ENCODE results near the gene FRMD5.
A peak's percentile ranks its signal among the peaks of the same experiment; 100 is the strongest.
"Not testable (repeated sequence)": the region's sequence is repeated elsewhere in the genome, so short reads cannot be mapped to it uniquely, and the experiment has no call there.

The FRMD5 gene

DNA sequence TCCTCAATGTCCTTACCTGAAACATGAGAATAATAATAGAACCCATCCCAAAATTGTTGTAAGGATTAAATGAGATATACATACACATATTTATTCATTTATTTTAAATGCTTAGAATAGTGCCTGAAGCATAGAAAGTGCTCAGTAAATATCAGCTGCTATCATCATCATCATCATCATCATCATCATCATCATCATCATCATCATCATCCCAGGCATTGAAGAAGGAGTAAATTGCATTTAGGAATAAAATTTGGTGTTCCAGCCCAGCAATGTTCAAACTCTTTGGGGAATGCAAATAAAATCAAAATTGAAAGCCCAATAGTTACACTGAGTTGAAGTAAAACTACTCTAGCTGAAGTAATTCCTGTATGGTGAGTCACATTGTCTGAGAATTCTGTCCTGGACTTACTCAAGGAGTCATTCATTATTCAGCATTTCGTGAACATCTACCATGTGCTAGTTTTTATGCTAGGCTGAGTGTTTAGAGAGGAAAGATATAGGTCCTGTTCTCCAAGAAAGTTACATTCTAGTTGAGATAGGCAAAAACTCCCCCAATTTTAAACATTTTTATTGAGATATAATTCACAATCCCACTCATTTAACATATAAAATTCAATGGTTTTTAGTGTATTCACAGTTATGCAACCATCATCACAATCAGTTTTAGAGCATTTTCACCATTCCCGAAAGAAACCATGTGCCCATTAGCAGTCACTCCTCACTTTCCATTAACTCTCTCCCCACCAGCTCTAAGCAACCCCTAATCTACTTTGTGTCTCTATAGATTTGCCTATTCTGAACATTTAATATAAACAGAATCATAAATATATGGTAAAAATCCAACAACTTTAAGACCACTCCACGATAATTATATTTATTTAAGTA is 107.2 kb downstream of the FRMD5 start:
- no peak for DNase-seq

DNA sequence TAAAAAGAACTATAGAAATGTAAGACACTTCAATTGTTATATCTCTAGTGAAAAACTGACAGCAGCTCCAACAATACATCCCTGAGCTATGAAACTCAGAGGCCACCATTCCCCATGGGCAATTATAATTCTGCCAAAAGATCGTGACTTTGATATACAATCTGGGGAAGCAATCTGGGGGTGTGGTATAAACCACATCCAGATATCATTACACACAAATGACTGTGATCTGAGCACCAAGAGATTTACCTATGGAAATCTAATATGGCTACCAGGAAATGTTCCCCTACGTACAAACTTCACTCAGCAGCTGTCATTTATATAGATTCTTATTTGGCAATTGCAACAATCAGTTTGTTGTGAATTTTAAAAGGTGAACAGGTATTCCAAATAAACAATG is 110.3 kb downstream of the FRMD5 start:
- DNase-seq: no peak

DNA sequence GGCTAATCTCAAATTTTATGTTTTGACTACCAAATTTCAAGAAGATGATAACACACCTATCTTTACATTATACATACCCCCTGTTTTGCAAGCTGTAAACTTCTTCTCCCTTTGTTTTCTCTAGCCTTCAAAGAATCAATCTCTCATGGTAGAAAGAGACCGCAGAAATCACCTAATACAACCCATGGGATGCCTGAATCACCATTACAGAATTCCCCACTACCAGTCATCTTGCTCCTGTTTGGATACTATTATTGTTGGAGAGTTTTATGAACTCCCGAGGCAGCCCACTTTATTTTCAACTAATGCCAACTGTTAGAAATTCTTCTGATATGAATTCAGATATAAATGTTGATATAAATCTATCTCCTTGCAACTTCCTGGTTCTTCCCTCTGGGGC is 110.9 kb downstream of the FRMD5 start:
- DNase-seq: no peak

DNA sequence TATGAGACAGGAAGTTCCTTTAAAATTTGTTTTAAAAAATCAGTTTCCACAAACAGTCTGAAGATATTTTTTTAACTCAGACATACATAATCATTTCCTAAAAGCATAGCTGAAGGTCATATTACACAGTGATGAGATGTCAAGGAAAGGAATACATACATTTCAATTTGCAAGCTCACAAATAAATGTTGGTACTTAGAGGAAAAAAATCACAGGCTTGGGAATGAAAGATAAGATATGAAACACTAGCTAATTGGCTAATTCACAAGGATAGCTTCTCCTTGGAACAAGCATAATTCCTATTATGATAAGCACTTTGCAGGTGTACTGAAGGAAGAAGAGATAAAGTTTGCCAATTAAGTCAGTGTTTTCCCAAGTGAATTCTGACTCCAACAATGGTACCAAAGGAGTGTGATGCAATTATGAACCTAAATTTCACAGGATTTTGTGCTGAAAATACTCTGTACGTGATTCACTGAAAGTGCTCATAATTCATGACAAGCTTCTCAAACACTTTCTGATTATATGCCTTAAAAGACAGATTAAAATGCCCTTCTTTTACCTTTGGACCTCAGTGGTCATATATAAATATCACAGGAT is 112.4 kb downstream of the FRMD5 start:
- DNase-seq: no peak

DNA sequence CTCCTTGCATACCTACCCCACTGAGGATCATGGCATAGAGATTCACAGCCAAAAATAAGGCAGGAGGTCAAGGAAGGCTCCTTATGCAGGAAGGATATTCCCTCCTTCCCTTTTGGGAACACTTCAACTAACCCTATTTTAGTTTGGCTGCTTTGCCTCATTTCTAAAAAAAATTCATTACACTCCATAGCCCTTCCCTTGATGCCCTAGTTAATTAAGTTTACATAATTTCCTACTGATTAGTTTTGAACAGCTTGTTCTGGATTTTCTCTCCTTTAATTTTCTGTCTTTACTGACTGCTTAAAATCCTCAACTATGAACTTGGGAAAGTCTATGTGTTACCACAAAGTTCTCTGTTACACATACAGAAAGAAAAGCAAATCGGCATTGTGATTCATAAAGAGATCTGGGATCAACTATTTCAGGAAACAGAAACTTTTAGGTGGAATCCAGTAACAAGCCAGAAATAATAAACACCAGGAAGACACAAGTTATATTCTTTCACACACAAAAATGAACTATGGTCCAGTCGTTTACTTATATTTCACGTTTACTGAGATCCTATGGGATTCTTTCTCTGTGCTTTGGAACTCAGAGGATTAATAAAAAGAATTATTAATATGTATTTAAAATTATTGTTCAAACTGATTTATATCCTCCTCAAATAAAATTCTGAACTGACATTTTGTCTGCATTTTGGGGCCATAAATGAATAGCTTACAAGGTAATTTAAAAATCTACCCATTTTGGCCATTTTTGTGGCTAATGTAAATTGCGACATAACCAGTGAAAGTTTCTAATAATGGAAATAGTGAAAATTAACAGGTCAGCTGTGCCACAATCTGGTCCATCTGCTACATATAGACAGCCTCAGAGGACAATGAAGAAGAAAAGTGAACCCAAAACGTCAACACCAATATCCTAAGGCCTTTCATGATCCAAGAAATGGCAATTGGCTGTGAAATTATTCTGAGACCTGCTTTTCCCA is 113.8 kb downstream of the FRMD5 start:
- DNase-seq: no peak

DNA sequence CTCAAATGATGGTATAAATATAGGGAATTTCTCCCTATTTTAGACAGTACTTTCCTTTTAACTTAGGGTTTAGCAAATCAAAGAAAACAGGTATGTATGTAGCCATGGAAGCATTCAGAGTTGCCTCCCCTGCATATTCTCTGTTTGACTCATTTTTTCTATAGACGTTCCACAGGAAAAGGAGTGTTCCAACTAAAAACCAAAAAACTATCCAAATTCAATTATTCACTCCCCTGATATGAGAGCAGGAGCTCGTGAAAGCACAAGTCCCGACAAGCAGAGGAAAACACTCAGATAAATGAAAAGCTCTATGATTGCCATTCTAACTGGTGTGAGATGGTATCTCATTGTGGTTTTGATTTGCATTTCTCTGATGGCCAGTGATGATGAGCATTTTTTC is 119.5 kb downstream of the FRMD5 start:
- DNase-seq: no peak

DNA sequence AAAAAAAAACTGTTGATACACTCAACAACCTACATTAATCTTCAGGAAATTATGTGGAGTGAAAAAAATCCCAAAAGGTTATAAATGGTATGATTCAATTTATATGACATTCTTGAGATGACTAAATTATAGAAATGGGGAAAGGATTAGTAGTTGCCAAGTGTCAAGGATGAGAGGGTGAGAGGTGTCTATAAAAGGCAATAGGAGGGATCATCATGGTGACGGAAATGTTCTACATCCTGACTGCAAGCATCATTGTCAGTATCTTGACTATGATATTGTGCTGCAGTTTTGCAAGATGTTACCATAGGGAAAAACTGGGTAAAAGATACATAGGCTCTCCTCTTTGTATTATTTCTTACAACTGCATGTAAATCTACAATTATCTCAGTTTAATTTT is 125.6 kb downstream of the FRMD5 start:
- no peak for DNase-seq

DNA sequence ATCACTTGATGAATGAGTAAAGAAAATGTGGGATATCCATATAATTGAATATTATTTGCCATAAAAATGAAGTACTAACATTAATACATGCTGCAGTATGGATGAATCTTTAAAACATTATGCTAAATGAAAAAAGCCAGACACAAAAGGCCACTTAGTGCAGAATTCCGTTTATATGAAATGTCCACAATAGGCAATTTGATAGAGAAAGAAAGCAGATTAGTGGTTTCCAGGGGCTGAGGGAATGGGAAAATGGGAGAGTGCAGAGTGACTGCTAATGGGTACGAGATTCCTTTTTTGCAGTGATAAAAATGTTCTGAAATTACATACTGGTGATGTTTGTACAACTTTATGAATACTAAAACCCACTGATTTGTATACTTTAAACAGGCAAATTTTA is 126.7 kb downstream of the FRMD5 start:
- no peak for DNase-seq

DNA sequence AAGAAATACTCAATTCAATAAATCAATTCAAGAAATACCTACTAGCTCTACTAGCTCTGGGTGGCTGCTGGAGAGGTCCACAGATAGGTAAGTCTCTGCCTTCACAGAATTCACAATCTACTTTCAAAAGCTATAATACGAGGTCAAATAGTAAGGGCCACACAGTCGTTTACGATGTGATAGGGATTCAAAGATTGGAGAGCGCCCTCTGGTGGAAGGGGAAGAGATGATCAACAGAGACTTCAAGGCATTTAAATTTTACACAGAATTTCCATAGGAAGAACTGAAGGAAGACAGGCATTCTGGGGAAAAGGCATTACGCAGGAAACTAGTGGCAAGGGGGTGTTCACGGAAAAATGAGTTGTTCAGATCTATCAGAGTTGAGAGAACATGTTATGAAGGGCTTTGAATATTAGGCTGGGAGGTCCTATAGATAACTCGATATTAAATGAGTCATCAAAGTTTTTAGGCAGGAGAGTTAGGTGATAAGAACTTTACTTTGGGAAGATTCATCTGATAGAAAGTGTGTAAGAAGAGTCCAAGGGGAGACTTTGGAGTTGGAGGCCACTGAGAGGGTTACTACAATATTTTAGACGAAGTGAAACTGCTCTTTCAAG is 128.8 kb downstream of the FRMD5 start:
- DNase-seq: peak; percentile 66 to 75

DNA sequence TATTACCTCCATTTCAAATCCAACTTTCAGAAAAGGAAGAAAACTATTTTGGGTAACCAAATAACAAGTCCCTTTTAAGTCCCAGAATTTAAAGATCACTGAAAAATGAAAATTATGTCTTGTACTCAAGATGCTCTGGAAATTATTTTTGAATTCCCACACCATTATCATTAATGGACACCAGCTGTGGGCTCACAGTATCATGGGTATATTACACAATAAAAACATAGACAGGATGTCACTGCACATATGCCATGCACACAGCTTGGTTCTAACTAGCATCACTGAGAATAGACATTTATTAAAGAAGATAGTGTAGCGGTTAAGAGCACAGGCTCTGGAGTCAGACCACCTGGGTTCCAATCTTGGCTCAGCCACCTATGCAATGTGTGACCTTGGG is 130.4 kb downstream of the FRMD5 start:
- no peak for DNase-seq

DNA sequence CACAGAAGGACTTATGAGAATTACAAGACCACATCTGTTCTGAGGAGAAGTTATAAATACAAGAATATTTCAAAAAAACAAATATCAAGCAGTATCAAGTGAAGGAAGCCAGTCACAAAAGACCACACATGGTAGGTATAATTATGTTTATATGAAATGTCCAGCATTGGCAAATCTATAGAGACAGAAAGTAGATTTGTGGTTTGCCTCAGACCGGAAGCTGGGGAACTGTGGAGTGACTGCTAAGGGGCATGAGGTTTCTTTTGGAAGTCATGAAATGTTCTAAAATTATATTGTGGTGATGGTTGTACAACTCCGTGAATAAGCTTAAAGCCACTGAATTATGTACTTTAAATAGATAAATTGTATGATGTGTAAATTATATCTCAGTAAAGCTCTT is 136.9 kb downstream of the FRMD5 start:
- no peak for DNase-seq

DNA sequence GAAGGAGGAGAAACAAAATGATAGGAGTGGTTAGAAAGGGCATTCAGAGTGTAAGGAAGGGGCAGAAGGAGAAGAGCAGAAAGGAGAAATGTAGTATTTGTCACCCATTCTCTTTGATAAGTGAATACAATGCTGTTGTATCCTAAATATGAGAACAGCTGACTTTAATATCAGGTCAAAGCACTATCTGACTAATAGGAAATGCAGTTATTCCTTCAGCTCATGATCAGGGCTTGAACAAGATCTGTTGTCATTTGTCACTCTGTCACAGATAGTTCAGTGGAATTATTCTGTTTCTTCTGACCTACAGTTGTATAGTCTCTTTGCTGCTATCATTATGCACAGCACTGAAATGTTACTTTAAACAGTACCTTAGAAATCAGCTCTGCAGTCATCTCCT is 149.4 kb downstream of the FRMD5 start:
- DNase-seq: no peak

DNA sequence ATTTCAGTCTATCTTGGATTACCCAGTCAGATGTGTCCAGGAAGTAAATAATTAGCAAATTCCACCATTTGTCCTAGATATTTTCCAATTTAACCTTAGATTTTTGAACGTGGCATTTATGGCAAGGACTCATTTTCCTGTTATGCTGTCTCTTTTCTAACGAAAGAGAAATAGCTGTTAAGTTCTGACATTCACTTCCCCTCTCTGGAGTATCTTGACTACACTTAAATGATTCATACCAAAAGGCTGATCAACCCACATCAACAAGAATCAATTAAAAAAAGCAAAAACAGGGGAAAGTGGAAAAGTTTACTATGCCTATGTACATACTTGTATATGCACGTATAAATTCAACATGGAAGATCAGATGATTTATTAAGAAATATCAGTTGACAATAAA is 149.9 kb downstream of the FRMD5 start:
- no peak for DNase-seq

DNA sequence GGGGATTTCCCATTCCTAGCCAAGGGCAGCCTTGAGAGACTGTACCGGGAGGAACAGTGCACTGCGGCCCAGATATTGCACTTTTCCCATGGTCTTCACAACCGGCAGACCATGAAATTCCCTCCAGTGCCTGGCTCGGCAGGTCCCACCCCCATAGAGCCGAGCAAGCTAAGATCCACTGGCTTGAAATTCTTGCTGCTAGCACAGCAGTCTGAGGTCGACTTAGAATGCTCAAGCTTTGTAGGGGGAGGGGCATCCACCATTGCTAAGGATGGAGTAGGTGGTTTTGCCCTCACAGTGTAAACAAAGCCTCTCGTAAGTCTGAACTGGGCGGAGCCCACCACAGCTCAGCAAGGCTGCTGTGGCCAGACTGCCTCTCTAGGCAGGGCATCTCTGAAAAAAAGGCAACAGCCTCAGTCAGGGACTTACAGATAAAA is 156.3 kb downstream of the FRMD5 start:
- no peak for DNase-seq

DNA sequence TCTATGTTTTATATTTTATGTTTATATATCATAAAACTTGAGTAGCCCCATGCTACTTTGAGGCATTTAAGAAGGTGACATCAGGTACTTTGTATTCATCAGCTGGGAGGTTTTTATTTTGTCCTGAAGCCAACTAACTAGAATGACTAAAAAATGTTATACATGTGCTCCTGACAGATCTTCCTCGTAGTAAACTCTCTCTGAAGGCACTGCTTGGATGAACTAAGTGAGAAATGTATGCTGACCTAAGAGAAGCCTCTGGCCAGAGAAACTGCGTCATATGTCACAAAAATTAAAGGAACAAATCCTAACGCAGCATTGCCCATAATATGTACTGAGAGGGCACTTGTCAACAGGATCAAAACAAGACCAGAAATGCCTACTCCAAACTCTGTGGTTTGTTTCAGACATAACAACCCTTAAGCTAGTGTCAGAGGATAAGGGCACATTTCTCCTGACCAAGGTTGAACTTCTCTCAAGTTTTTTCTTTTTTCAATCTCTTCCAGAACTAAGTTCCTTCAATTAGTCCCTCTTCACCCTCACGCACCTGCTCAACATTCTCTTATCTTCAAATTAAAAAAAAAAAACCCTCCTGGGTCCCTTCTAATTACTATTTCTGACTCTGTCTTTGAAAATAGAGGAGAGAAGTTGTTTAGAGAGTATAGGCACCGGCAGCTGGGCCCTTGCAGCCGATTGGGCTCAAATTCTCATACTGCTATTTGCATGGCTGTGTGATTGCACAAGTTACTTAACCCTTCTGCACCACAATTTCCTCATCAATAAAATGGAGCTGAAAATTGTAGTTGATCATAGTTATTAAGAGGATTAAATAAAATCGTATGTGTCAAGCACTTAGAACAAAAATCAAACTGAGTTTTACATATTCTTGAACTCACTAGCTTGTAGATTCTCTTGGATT is 159.0 kb downstream of the FRMD5 start:
- no peak for DNase-seq

DNA sequence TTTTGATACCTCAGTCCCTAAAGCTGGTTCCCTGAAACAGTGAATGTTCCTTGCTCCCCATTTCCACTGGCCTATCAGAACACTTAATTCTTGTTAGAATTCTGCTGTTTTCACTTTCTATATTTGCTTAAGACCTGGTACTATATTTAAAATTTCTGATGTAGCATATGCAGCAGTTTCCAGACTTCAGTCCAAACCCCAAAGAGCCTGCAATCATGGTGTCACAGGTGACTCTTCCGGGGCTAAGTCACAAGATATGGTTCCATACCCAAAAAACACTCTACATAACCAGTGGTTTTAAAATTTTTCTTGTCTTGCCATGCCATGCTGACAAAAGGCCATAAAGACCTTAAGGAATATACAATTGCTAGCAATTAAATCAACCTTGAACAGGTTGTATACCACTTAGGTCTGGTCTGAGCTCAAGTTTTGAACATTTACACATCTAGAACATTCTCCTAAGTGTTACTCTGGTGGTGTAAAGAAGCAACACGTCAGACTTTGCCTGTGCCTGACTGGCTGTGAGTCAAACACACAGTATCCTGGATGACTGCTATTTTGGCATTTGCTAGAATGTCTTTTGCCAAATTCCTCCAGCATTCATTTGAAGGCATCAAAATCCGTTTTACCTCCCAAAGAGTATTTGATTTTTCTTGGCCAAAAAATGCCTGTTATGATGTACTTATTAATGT is 160.0 kb downstream of the FRMD5 start:
- no peak for DNase-seq

DNA sequence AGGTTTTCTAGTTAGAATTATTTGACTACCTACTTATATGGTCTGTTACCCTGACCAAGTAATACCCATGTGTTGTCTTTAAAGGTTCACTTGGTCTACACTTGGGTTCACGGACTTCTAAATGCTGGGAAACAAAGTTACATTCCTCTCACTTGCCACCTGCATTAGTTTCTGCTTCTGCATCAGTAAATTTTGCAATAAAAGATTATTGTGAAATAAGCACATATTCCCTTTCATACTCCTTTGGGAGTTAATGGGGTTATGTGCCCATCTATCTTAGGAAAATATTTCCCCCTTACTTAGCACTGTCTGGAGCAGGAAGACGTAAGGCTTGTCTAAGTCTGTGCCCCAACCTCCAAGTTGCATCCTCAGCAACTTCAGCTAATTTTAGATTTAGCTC is 160.7 kb downstream of the FRMD5 start:
- no peak for DNase-seq

DNA sequence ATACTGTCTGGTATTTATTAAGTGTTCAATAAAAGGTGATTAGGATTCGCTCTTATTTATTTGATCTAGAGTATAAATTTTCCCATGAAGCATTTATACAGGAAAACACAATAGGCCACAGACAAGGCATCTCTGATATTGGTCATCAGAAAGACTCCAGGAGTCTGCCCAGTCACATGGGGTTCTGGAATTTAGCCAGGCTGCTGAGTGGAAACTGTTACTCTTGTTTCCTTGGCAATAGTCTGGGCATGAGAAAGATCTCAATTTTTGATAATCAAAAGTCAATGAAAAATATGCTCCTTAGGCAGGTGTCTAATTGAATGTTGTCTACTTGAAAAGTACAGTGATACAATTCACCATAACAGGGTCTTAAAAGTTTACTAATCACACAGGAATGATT is 161.2 kb downstream of the FRMD5 start:
- peak in 1 of 2 experiments; percentile 25 for DNase-seq

DNA sequence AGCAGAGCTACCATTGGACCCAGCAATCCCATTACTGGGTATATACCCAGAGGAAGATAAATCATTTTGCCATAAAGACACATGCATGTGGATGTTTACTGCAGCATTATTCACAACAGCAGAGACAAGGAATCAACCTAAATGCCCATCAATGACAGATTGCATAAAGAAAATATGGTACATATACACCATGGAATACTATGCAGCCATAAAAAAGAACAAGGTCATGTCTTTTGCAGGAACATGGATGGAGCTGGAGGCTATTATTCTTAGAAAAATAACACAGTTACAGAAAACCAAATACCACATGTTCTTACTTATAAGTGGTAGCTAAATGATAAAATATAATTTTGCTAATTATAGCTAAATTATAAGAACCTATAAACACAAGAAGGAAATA is 162.3 kb downstream of the FRMD5 start:
- DNase-seq: not testable (repeated sequence)

DNA sequence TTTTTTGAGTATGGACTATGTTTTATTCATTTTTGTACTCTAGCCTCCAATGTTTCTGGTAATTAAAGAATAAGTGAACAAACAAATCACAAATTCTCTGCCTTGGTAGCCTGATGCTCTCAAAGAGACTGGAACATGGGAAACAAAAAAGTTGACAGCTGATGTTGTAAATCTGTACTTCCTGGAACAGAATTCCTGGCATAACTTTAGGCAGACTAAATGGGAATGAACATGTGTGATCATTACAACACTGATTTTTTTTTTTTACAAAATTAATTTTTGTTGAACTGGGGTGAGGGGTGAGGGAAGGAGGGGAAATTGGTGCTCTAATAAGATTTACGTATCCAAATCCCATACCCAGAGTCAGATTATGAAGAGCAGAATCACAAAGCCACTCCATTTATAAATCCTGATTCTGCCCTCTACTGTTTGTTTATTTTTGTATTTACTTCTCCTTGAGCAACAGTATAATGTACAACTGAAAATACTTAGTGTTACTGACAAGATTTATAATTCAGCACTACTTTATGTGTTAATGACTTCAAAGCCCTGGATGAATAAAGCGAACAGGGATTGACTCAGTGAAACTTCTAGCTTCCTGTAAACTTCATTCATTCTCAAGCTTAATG is 165.0 kb downstream of the FRMD5 start:
- no peak for DNase-seq

DNA sequence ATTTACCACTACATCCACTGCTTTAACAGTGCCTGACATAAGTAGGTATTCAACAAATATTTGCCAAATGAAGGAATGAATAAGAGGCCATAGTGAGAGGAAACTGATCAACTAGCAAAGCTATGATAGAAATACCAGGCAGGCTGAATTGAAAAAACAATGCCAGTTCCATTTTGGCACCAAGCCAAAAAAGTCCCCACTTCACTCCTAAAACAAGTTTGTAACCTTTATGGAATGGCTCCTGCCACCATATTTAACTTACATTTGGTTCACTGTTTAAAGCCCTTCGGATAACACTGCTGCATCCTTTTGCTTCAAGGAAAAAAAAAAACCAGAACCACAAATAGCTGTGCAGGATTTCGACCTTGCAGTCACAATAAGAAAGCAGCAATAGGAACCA is 166.1 kb downstream of the FRMD5 start:
- DNase-seq: no peak

All from NCI-H2081 (cell line).